Middle frontal gyrus (tissue), 1 donor: Measurements from ENCODE around the gene OPN1SW.
A peak's percentile ranks its signal among the peaks of the same experiment; 100 is the strongest.

Experiments used
- DNase-seq: peaks from one replicate; pipeline ENCODE4 v3.0.0-alpha.2; 2015; ENCODE audit warnings: low spot score; ENCODE audit errors: extremely low spot score

The OPN1SW gene

DNA sequence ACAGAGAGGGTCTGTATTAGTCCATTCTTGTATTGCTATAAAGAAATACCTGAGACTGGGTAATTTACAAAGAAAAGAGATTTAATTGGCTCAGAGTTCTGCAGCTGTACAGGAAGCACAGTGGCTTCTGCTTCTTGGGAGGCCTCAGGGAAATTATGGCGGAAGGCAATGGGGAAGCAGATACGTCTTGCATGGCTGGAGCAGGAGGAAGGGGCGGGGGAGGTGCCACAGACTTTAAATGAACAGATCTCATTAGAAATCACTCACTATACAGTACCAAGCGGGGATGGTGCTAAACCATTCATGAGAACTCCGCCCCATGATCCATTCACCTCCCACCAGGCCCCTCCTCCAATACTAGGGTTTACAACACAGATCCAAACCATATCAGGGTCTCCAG lies 40.2 kb downstream of the OPN1SW start:
- no peak for DNase-seq

DNA sequence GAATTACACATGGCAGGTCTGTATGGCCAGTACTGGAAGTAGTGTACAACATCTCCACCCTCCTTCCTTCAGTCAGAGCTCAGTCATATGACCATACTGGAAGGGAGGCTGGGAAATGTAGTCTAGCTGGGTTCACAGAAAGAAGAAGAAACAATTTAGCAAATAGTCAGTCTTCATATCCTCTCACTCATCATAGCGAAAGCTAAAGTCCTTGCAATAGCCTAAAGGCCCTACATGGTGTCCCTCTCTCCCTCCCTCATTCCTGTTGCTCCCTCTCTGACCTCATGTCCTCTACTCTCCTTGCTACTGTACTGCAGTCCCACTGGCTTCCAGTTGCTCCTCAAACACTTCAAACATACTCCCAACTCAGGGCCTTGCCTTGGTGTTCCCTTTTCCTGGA lies 40.7 kb downstream of the OPN1SW start:
- DNase-seq, result no peak

DNA sequence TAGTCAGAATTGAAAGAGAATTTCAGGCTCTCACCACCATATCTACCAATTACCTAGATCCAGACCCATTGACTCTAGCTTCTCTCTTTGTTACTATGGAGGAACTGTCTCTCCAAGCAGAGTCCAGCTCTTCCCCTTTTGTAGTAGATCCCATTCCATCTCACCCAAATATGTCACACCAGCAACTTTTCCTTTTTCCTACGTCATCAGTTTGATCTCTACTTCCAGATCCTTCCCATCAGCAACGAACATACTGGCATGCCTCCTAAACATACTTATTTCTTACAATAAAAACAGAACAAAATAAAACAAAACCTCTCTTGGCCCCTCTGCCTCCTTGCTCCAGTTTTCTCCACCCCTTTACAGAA lies 42.3 kb downstream of the OPN1SW start:
- no peak for DNase-seq

DNA sequence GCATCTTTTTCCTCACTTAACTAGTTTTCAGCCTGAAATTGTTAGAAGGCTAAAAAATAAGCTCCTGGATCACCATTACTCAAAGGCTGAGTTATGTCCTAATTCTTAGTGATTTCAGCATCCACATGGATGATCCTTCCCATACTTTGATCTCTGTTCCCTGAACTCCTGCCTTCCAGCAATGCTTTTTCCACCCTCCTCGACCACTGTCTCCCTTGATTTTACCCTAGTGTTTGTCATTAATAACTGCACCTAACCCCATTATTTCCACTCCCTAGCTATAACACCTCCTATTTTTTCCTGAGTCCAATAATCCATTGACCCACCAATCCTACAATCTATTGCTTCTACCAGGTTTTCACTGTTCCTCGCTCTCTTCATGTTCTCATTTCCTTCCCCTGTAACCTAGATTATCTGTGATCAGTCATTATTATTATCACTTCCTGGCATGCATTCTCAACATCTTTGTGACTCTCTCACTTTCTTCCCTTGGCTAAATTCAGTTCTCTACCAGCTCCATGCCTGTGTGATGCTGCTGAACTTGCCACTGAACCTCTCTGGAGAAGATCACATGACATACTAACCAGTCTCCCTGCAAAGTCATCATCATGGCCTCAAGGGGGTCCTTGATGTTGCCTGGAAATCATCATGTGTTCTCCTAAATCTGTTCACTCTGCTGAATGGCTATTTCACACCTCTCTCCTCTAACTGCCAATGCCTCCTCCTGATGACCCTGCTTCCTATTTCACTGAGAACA lies 42.9 kb downstream of the OPN1SW start:
- DNase-seq, result no peak

DNA sequence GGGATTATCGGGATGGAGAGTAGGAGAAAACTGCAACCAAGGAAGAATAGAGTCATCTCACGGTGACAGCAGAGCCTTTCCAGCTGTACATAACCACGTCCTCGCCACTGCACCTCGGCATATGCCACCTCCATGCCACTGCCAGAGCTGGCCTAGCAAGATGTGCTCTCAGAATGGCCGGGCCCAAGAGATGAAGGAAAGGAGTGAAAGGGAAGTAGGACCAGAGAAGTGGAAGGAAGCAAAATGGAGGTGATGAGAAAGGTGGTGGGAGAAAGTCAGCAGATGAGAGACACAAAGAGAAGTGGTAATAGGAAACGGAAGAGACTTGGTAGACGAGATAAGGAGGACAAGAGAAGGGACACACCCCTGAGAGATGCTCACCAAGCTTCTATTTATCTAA lies 44.4 kb downstream of the OPN1SW start:
- DNase-seq, result no peak

DNA sequence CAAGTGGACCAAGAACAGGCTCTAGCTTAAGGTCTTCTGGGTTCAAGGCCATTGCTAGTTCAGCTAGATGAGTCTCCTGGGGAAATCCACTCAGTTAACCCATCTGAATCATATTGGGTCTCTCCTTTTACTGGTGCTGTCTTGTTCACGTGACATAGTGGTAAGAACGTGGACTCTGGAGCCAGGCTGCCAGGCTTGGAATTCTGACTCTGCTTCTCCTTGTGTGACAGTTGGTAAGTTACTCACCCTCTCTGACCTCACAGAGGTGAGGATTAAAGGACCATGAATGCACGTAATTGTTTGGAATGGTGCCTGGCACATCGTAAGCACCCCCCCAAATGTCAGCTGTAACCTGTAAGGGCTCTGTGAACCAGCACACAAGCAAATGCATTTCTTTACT lies 46.1 kb downstream of the OPN1SW start:
- DNase-seq, result no peak

DNA sequence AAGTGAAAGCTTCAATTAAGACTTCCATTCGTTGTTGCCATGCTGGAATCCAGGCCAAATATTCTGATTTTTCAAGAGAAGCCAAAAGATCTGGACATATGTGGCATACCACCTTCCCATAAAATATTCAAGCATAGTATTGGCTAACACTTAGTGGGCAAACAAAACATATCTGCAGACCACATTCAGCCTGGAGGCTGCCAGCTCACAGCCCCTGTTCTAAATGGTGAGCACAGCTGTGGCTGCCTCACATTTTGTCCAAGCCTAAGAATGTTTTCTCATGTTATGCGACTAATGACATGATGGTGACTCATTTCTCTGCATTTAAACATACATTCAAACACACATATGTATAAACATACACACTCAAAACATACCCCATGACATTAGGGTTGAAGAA lies 47.0 kb downstream of the OPN1SW start:
- DNase-seq, result no peak

DNA sequence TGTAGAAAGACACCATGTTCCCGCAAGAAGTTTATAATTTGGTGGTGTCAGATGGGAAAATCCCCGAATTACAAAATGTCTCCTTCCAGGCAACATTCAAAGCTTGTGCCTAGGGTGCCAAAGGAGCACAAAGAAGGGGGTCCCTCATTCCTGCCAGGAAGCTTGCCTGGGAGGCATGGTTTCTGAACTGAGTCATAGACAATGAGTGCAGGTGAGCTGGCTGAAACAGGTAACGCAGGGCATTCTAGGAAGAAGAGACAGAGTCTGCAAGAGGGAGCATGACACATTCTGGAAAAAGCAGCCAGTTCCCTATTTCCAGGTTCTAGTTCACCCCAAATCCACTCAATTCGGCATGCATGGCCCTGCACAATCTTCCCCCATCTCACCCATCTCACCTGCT lies 48.4 kb downstream of the OPN1SW start:
- DNase-seq, result no peak

DNA sequence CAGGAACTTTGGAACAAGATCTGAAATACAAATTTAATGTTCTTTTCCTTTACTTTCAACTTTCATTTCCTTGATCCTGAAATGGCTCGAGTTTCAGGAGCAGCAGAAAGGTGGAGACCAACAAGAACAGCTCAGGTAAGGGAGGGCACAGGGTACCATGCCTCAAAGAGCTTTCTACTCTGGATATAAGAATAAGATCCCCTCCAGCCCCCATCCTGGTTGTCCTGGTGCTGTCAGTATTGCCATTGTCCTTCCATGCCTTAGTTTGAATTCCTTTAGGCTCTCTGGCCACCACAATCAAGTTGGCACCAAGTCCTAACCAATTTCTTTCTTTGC lies 48.9 kb downstream of the OPN1SW start:
- no peak for DNase-seq

DNA sequence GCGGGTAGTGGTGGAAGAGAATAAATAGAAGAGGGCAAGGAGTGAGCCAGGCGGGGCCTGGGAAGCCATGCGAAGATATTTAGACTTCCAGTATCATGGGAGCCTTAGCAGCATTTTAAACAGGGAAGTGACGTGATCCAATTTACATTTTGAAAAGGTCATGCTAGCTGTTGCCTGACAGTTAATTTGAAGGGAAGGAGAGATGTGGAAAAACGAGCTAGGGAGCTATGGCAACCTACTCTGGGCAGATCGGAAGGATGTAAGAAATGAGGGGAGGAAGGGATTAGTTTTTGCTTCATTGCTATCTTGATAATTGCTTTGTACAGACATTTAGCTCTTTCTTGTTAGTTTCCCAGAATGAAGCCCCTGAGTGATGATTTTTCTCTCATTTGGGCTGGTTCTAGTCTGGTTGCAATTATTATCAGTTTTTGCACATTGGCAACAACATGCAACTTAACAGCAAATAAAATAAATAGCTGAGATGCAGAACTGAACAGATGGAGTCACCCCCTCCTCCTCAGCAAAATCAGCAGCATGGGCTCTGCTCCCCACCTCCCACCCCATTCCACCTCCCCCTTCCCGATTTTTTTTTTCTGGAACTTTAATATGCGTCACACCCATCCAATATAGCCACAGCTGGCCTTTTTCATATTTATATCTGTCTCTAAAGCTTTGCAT lies 49.4 kb downstream of the OPN1SW start:
- DNase-seq, result peak; percentile 20

DNA sequence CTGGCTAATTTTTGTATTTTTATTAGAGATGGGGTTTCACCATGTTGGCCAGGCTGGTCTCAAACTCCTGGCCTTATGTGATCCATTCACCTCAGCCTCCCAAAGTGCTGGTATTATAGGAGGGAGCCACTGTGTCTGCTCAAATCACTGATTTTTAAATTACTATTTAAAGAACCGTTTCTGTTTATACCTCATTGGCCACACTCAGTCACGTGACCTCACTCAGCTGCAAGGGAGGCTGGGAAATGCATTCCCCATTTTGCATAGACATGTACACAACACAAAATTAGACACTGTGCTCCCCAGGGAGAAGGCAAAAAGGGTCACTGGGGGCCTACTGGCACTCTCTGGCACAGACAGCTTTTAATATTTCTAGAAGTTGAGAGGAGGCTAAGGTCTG lies 50.1 kb downstream of the OPN1SW start:
- no peak for DNase-seq

DNA sequence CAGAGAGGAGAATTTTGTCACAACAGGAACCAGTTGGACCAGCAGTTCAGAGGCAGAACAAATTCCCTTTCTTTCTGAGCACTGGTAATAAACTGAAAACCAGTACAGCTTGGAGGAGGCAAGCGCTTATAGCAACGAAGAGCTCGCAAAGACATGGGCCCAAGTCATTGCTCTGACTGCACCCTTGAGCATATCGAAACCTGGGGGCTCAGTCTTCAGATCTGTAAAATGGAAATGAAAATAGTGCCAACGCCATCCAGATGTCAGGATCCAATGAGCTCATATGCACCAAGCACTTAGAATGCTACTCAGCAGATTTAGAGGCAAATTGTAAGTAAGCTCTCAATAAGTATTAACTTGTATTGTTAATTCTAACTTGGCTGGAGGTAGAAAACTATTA lies 50.9 kb downstream of the OPN1SW start:
- DNase-seq, result no peak
